SU-DHL-6 (cell line): ENCODE results near the gene MCM8.

ENCODE experiments used
- EZH2phosphoT487 ChIP-seq: fragments of 200-600 bp; sonication (generic), shearing (Covaris generic); conservative IDR thresholded peaks from 2 replicates; pipeline ENCODE4 v1.6.1; 2018; ENCODE audit warnings: mild to moderate bottlenecking, antibody characterized with exemption, low read length, moderate library complexity, mixed read lengths
- TF ChIP-seq, protein P1 (sequence below): fragments of 200-600 bp; sonication (generic); IDR thresholded peaks from one replicate; pipeline ENCODE4 v1.5.1; 2017; ENCODE audit warnings: antibody characterized with exemption, mild to moderate bottlenecking, low read length, moderate library complexity; ENCODE audit not compliant: insufficient read depth, poor library complexity, severe bottlenecking

DNA sequence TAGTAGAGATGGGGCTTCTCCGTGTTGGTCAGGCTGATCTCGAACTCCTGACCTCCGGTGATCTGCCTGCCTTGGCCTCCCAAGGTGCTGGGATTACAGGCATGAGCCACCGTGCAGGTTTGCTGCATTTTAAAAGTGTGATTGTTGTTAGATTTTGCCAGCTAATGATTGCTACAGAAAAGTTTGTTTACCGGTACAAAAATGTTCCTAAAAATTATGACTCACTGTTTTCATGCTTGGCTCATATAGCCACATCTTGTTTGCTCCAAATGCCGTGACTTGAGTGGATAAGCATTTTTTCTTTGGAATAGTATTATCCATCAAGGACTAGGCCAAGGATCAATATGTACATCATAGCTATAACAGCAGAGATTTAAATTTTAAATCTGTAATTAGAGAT, 79.1 kb downstream of the MCM8 start:
- TF ChIP-seq, protein P1, sequence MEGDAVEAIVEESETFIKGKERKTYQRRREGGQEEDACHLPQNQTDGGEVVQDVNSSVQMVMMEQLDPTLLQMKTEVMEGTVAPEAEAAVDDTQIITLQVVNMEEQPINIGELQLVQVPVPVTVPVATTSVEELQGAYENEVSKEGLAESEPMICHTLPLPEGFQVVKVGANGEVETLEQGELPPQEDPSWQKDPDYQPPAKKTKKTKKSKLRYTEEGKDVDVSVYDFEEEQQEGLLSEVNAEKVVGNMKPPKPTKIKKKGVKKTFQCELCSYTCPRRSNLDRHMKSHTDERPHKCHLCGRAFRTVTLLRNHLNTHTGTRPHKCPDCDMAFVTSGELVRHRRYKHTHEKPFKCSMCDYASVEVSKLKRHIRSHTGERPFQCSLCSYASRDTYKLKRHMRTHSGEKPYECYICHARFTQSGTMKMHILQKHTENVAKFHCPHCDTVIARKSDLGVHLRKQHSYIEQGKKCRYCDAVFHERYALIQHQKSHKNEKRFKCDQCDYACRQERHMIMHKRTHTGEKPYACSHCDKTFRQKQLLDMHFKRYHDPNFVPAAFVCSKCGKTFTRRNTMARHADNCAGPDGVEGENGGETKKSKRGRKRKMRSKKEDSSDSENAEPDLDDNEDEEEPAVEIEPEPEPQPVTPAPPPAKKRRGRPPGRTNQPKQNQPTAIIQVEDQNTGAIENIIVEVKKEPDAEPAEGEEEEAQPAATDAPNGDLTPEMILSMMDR: no peak
- TF ChIP-seq EZH2phosphoT487: no peak
